Coronary artery (tissue), 2 donors: Measurements from ENCODE around the gene SGCA.
A peak's percentile ranks its signal among the peaks of the same experiment; 100 is the strongest.

ENCODE experiments used
- DNase-seq: peaks from one replicate; pipeline ENCODE4 v3.0.0-alpha.2; 2017; ENCODE audit warnings: low spot score
- H3K27ac ChIP-seq, 2 donors: fragments of 200-600 bp; sonication (generic); one replicate each; pipeline ENCODE4 v1.5.1; 2016 to 2019
- H3K4me3 ChIP-seq: fragments of 200-600 bp; sonication (generic); 2 replicates; pipeline ENCODE4 v1.5.1; 2016; ENCODE audit warnings: mild to moderate bottlenecking, moderate library complexity
- CTCF ChIP-seq: fragments of 200-600 bp; sonication (generic); IDR thresholded peaks from one replicate; pipeline ENCODE4 v1.5.1; 2019; ENCODE audit warnings: antibody characterized with exemption

SGCA gene

GRCh38 chr17:50130559-50131305 is 35.1 kb upstream of the SGCA start:
- peak overlapping the region; percentile 72 for H3K4me3 ChIP-seq
- TF ChIP-seq CTCF, result no peak
- DNase-seq, result no peak
- H3K27ac ChIP-seq, result no peak overlapping the region

GRCh38 chr17:50132104-50132794 is 33.6 kb upstream of the SGCA start:
- TF ChIP-seq CTCF, result no peak
- no peak for DNase-seq
- Histone ChIP-seq H3K27ac (peak overlapping the region; percentile 20 to 89), H3K4me3 (no peak overlapping the region)

DNA sequence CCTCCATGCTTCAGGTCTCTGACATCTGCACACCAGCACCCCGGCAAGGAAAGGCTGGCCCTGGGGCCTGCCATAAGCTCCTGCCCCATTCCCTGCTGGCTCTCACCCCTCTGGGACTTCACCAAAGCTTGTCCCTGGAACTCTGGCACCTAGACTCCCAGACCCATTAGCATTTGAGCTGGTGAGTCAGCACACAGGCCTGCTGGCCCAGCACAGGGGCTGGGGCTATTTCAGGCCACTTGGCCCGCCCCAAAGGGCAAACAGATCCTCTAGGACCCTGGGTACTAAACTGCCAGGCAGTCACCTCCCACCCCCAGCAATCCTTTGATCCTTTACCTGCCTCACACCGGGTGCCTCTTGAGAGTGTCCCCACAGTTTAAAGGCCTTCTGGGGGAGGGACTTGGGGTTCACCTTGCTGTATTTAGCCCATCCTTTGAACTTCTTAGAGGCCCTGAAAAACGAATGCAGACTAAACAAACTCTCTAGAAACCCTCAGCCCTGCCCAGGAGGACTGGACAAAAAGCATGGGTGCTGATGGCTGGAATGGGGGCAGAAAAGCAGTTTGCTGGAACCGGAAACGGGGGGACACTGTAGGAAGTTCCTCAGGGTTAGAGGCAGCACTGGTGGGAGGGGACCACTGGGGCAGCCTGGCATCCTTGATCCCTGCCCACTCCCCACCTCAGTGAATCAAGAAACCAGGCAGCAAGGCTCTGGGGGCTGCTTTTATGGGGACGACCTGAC is 32.6 kb upstream of the SGCA start:
- Histone ChIP-seq H3K27ac (peak overlapping the region; percentile 73 to 89), H3K4me3 (no peak overlapping the region)
- peak; percentile 91 for DNase-seq
- TF ChIP-seq CTCF, result no peak

GRCh38 chr17:50133769-50134099 is 32.1 kb upstream of the SGCA start:
- no peak for DNase-seq

DNA sequence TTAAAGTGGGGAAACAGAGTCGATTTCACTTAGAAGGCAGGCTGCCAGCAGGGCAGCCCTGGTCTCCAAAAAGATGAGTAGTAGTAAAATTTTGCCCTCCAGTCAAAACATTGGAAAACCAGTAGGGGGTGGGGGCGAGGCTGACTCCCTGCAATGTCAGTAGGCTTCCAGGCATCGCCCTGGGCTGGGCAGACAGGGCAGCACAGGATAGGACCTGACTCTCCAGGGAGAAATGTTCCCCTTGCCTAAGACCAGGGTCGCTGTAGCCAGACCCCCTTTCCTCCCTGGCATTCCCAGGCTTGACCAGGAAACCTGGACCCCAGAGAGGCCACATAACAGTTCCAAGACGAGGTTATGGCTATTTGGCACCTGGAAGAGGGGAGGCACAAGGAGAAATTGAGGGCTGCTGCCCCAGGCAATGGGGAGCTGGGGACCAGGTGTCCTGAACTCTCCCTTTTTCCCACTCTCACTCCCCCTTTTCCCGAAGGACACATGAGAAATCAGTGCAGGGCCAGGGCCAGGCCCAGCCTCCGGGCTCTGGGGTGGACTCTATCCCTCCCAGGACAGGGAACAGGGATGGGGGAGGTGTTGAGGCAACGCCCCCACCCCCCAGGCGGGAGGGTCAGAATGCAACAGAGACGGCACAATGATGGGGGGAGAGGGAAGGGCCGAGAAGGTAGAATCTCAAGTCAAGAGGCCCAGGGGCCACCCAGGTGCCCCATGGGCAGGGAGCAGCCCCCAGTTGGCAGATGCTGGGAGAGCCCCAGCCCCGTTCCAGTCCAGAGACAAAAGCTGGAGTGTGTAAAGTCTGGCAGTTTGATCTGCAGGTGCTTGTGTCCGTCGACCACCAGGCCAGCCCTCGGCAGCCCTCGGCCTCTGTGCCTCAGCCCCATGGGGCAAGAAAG is 31.3 kb upstream of the SGCA start:
- no peak for DNase-seq
- Histone ChIP-seq H3K27ac (peak overlapping the region; percentile 73 to 89), H3K4me3 (no peak overlapping the region)
- TF ChIP-seq CTCF, result no peak

More at GRCh38 chr17:50133769-50134099, 32.1 kb upstream of the SGCA start:
- no peak for TF ChIP-seq CTCF
- H3K4me3 ChIP-seq, result no peak overlapping the region
- H3K27ac ChIP-seq, result peak overlapping the region; percentile 73 to 89

DNA sequence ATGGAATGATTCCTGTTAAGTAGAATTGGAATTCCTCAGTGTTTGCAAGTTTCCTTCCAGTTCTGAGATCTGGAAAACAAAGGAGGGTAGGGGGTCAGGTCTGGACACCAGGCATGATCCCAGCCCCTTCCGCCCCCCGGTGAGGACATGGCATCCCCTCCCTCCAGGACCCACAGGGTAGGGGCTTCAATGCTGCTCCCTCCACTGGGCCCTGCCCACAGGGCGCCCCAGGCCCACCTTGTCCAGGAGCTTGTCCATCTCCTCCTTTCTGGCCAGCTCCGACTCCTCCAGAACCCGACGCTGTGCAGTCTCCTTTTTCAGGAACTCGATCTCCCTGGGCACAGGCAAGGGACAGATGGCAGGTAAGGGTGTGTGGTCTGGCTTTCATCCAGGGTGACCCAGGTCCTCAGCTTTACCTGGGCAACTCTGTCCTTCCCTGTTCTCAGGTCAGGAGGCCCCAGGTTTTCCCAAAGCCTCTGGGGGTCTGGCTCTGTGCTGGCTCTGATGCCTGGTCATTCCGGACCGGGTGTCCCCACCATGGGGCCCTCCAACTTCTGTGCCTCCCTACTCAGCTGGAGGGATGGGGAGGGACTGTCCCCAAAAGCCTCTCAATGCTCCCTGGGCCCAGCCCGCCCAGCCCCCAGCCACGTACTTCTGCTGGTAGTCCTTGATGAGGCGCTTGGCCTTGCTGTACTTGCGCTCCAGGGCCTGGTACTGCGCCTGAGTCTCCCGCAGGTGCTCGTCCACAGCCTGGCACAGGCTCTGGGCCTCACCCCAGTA is 30.3 kb upstream of the SGCA start:
- DNase-seq, result no peak
- Histone ChIP-seq H3K4me3 (no peak overlapping the region), H3K27ac (no peak overlapping the region)
- TF ChIP-seq CTCF, result no peak
